ENCODE data around the gene SLC28A2. TPM values are rescaled to one million over a fixed set of nuclear protein-coding genes. Genes with fewer than 3 reads are reported as not detected.
A peak's percentile ranks its signal among the peaks of the same experiment; 100 is the strongest.
"Not testable (repeated sequence)": the region's sequence is repeated elsewhere in the genome, so short reads cannot be mapped to it uniquely, and the experiment has no call there.

SLC28A2 gene
- polyA plus RNA-seq, 4 donors: 5.4 to 47.1 (median 33.3) TPM

- Histone ChIP-seq H3K4me1 (ENCODE audit: control insufficient read depth in 3 of 3, insufficient read depth in 2 of 3, low read depth in 1 of 3, low read length in 2 of 3) (peaks cover 4 to 38% (median 4%) of the 10 kb centered on the region in 3 donors), H3K27me3 (ENCODE audit: control insufficient read depth in 3 of 3, insufficient read depth in 3 of 3, low read length in 3 of 3) (no peaks in the 10 kb centered on the region), H3K27ac (ENCODE audit: low read depth in 1 of 3, low read length in 2 of 3) (peak overlapping the region in 2 of 3 donors; percentile 25 to 75), H3K36me3 (ENCODE audit: control insufficient read depth in 3 of 3, insufficient read depth in 2 of 3, low read depth in 1 of 3, low read length in 3 of 3) (no peaks in the 10 kb centered on the region), H3K4me3 (ENCODE audit: low read depth in 1 of 3, low read length in 3 of 3) (no peak overlapping the region), H3K9me3 (ENCODE audit: control insufficient read depth in 2 of 2, insufficient read depth in 1 of 2, low read depth in 1 of 2, low read length in 1 of 2) (peaks cover 2 to 30% of the 10 kb centered on the region in 2 donors)
- 60 to 79% (median 63%) methylated on average over 11 of the region's 11 CpGs for WGBS, 3 donors
- DNase-seq (peak; percentile 34 to 59), FAIRE-seq (no peak)
Measured at GRCh38 chr15:45225506-45226273, 26.3 kb upstream of the SLC28A2 start.

DNA sequence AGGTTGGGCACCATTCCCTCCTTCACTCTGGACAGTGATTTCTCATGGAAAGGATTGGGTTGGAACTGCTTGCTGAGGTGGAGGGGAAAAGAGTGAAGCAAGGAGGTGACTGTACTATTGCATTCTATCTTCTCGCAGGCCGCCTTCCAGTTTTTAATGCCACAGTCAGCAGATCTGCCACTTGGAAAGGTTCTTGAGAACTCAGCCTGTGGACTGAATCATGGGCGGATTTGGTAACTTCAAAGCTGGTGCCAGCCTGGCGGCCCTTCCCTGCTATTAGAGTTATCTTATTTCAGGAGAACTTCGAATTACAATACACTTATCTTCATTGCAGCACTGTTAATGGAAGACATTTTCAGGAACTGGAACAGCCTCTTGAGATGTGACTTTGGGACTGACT is 23.1 kb upstream of the SLC28A2 start:
- no peak for FAIRE-seq
- no peaks in the 10 kb centered on the region for H3K36me3 ChIP-seq (ENCODE audit: control insufficient read depth in 3 of 3, insufficient read depth in 2 of 3, low read depth in 1 of 3, low read length in 3 of 3)
- H3K4me3 ChIP-seq (ENCODE audit: low read depth in 1 of 3, low read length in 3 of 3): no peak overlapping the region
- peaks cover 4 to 37% (median 5%) of the 10 kb centered on the region in 3 donors for H3K4me1 ChIP-seq (ENCODE audit: control insufficient read depth in 3 of 3, insufficient read depth in 2 of 3, low read depth in 1 of 3, low read length in 2 of 3)
- 6 to 54% (median 38%) methylated on average over 5 of the region's 5 CpGs for WGBS, 3 donors
- DNase-seq: peak; percentile 55 to 96
- H3K27me3 ChIP-seq (ENCODE audit: control insufficient read depth in 3 of 3, insufficient read depth in 3 of 3, low read length in 3 of 3): no peaks in the 10 kb centered on the region
- peaks cover 2 to 51% of the 10 kb centered on the region in 2 donors for H3K9me3 ChIP-seq (ENCODE audit: control insufficient read depth in 2 of 2, insufficient read depth in 1 of 2, low read depth in 1 of 2, low read length in 1 of 2)
- peak overlapping the region; percentile 72 to 93 (median 83) for H3K27ac ChIP-seq (ENCODE audit: low read depth in 1 of 3, low read length in 2 of 3)

- H3K36me3 ChIP-seq (ENCODE audit: control insufficient read depth in 3 of 3, insufficient read depth in 2 of 3, low read depth in 1 of 3, low read length in 3 of 3): no peaks in the 10 kb centered on the region
- H3K4me1 ChIP-seq (ENCODE audit: control insufficient read depth in 3 of 3, insufficient read depth in 2 of 3, low read depth in 1 of 3, low read length in 2 of 3): peaks cover 4 to 25% (median 5%) of the 10 kb centered on the region in 3 donors
- H3K27ac ChIP-seq (ENCODE audit: low read depth in 1 of 3, low read length in 2 of 3): peak overlapping the region; percentile 1 to 56 (median 43)
- H3K4me3 ChIP-seq (ENCODE audit: low read depth in 1 of 3, low read length in 3 of 3): no peak overlapping the region
- no peaks in the 10 kb centered on the region for H3K27me3 ChIP-seq (ENCODE audit: control insufficient read depth in 3 of 3, insufficient read depth in 3 of 3, low read length in 3 of 3)
- 0% methylated on average over 1 of the region's 1 CpG for WGBS, 3 donors
- H3K9me3 ChIP-seq (ENCODE audit: control insufficient read depth in 2 of 2, insufficient read depth in 1 of 2, low read depth in 1 of 2, low read length in 1 of 2): peaks cover 2 to 57% of the 10 kb centered on the region in 2 donors
- DNase-seq (peak; percentile 23 to 37), FAIRE-seq (no peak)
Measured at GRCh38 chr15:45230245-45230965, 21.6 kb upstream of the SLC28A2 start.

DNA sequence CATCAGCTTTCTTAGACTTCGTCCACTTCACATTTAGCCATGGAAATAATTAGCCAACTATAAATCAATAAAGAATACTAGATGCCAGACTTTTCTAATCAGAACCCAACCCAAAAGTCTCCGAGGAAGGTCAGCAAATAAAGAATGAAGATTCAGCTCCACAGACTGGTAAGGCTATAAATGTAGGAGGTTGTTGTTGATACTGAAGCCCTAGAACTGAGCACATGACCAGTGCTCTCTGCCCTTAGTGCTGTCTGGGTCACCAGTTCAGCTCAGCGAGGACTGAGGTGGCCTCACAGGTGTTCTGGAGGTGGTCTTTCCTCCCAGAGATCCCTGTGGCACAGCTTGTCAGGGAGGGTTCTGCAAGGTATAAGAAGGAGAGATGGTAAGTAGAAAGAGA is 20.9 kb upstream of the SLC28A2 start:
- peak overlapping the region in 2 of 3 donors; percentile 43 to 71 for H3K27ac ChIP-seq (ENCODE audit: low read depth in 1 of 3, low read length in 2 of 3)
- H3K4me1 ChIP-seq (ENCODE audit: control insufficient read depth in 3 of 3, insufficient read depth in 2 of 3, low read depth in 1 of 3, low read length in 2 of 3): peaks cover 4 to 21% (median 5%) of the 10 kb centered on the region in 3 donors
- FAIRE-seq: no peak
- H3K36me3 ChIP-seq (ENCODE audit: control insufficient read depth in 3 of 3, insufficient read depth in 2 of 3, low read depth in 1 of 3, low read length in 3 of 3): no peaks in the 10 kb centered on the region
- no peaks in the 10 kb centered on the region for H3K27me3 ChIP-seq (ENCODE audit: control insufficient read depth in 3 of 3, insufficient read depth in 3 of 3, low read length in 3 of 3)
- 11 to 56% (median 39%) methylated on average over 3 of the region's 3 CpGs for WGBS, 3 donors
- no peak overlapping the region for H3K4me3 ChIP-seq (ENCODE audit: low read depth in 1 of 3, low read length in 3 of 3)
- H3K9me3 ChIP-seq (ENCODE audit: control insufficient read depth in 2 of 2, insufficient read depth in 1 of 2, low read depth in 1 of 2, low read length in 1 of 2): peaks cover 2 to 54% of the 10 kb centered on the region in 2 donors
- peak; percentile 44 to 93 for DNase-seq

DNA sequence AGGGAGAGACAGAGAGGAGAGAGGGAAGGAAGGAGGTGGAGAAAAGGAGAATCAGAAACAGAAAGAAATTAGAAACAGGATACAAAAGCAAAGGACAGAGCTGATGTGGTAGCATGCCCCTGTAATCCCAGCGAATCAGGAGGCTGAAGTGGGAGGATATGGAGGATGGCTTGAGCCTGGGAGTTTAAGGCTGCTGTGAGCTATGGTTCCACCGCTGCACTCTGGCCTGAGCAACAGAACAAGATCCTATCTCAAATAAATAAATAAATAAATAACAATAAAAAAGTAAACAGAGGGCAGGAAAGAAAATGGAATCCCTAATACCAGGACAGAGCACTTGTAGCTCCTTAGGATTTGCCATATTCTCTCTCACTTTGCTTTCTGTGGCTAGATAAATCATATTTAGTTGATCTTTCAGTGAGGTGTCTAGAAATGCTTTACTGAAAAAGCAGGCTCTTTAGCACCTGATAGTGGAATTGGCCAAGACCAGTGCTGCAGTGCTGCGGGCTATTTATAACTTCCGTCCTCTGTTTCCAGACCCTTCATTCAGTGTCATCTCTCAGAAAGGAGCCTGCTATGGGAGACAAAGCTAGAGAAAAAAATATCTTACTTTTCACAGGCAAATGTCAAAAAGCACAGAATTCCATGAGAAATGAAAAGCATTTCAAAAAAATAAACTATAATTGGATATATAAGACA is 20.0 kb upstream of the SLC28A2 start:
- peaks cover 4 to 17% (median 5%) of the 10 kb centered on the region in 3 donors for H3K4me1 ChIP-seq (ENCODE audit: control insufficient read depth in 3 of 3, insufficient read depth in 2 of 3, low read depth in 1 of 3, low read length in 2 of 3)
- H3K36me3 ChIP-seq (ENCODE audit: control insufficient read depth in 3 of 3, insufficient read depth in 2 of 3, low read depth in 1 of 3, low read length in 3 of 3): no peaks in the 10 kb centered on the region
- H3K9me3 ChIP-seq (ENCODE audit: control insufficient read depth in 2 of 2, insufficient read depth in 1 of 2, low read depth in 1 of 2, low read length in 1 of 2): peaks cover 4 to 57% of the 10 kb centered on the region in 2 donors
- no peak for DNase-seq
- peak overlapping the region in 1 of 3 donors; percentile 71 for H3K27ac ChIP-seq (ENCODE audit: low read depth in 1 of 3, low read length in 2 of 3)
- H3K4me3 ChIP-seq (ENCODE audit: low read depth in 1 of 3, low read length in 3 of 3): no peak overlapping the region
- no peak for FAIRE-seq
- H3K27me3 ChIP-seq (ENCODE audit: control insufficient read depth in 3 of 3, insufficient read depth in 3 of 3, low read length in 3 of 3): no peaks in the 10 kb centered on the region
- 81 to 89% (median 86%) methylated on average over 4 of the region's 4 CpGs for WGBS, 3 donors

GRCh38 chr15:45234562-45235235 is 17.3 kb upstream of the SLC28A2 start:
- no peaks in the 10 kb centered on the region for H3K36me3 ChIP-seq (ENCODE audit: control insufficient read depth in 3 of 3, insufficient read depth in 2 of 3, low read depth in 1 of 3, low read length in 3 of 3)
- H3K27me3 ChIP-seq (ENCODE audit: control insufficient read depth in 3 of 3, insufficient read depth in 3 of 3, low read length in 3 of 3): no peaks in the 10 kb centered on the region
- peaks cover 4 to 65% of the 10 kb centered on the region in 2 donors for H3K9me3 ChIP-seq (ENCODE audit: control insufficient read depth in 2 of 2, insufficient read depth in 1 of 2, low read depth in 1 of 2, low read length in 1 of 2)
- peak overlapping the region in 2 of 3 donors; percentile 71 to 78 for H3K27ac ChIP-seq (ENCODE audit: low read depth in 1 of 3, low read length in 2 of 3)
- DNase-seq (peak in 1 of 2 donors; percentile 91), FAIRE-seq (no peak)
- no peak overlapping the region for H3K4me3 ChIP-seq (ENCODE audit: low read depth in 1 of 3, low read length in 3 of 3)
- 19 to 52% (median 41%) methylated on average over 11 of the region's 11 CpGs for WGBS, 3 donors
- H3K4me1 ChIP-seq (ENCODE audit: control insufficient read depth in 3 of 3, insufficient read depth in 2 of 3, low read depth in 1 of 3, low read length in 2 of 3): peaks cover 3 to 8% (median 4%) of the 10 kb centered on the region in 3 donors

- H3K4me1 ChIP-seq (ENCODE audit: control insufficient read depth in 3 of 3, insufficient read depth in 2 of 3, low read depth in 1 of 3, low read length in 2 of 3); H3K27me3 ChIP-seq (ENCODE audit: control insufficient read depth in 3 of 3, insufficient read depth in 3 of 3, low read length in 3 of 3); H3K4me3 ChIP-seq (ENCODE audit: low read depth in 1 of 3, low read length in 3 of 3); FAIRE-seq; H3K27ac ChIP-seq (ENCODE audit: low read depth in 1 of 3, low read length in 2 of 3); H3K36me3 ChIP-seq (ENCODE audit: control insufficient read depth in 3 of 3, insufficient read depth in 2 of 3, low read depth in 1 of 3, low read length in 3 of 3); DNase-seq: not testable (repeated sequence)
- H3K9me3 ChIP-seq (ENCODE audit: control insufficient read depth in 2 of 2, insufficient read depth in 1 of 2, low read depth in 1 of 2, low read length in 1 of 2): peaks cover 4 to 76% of the 10 kb centered on the region in 2 donors
- WGBS, 3 donors: 60 to 63% (median 62%) methylated on average over 6 of the region's 6 CpGs
Measured at GRCh38 chr15:45236806-45237205, 15.2 kb upstream of the SLC28A2 start.

DNA sequence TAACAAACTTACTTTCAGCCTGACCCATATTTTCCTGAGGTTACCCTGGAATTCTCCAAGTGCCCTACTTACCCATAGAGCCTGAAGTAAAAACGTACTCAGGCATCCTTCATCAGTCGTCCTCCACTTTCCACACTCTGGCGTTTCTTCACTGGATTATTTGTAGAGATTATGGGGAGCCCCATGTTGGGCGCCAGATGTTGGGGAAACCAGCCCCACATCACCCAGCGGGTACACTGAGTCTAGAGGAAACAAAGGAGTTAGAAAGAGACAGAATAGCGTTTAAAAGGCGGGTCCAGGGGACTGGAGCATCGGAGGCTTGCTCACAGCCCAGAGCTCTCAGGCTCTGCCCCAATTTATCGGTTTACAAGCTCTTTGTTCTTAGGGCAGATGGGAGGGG is 9.7 kb upstream of the SLC28A2 start:
- no peak for FAIRE-seq
- Histone ChIP-seq H3K27ac (ENCODE audit: low read depth in 1 of 3, low read length in 2 of 3) (no peak overlapping the region), H3K9me3 (ENCODE audit: control insufficient read depth in 2 of 2, insufficient read depth in 1 of 2, low read depth in 1 of 2, low read length in 1 of 2) (peaks cover 5 to 82% of the 10 kb centered on the region in 2 donors), H3K27me3 (ENCODE audit: control insufficient read depth in 3 of 3, insufficient read depth in 3 of 3, low read length in 3 of 3) (no peaks in the 10 kb centered on the region), H3K4me1 (ENCODE audit: control insufficient read depth in 3 of 3, insufficient read depth in 2 of 3, low read depth in 1 of 3, low read length in 2 of 3) (no peaks in the 10 kb centered on the region), H3K36me3 (ENCODE audit: control insufficient read depth in 3 of 3, insufficient read depth in 2 of 3, low read depth in 1 of 3, low read length in 3 of 3) (peaks cover 0 to 4% (median 0%) of the 10 kb centered on the region in 3 donors), H3K4me3 (ENCODE audit: low read depth in 1 of 3, low read length in 3 of 3) (no peak overlapping the region)
- no peak for DNase-seq
- 68 to 74% (median 74%) methylated on average over 9 of the region's 9 CpGs for WGBS, 3 donors
